CD14-positive monocyte (primary cell): Measurements from ENCODE around the gene SLC9A9. TPM values are rescaled to one million over a fixed set of nuclear protein-coding genes. Genes with fewer than 3 reads are reported as not detected.

ENCODE experiments used
- DNase-seq, 3 donors: peaks; one replicate each; pipeline ENCODE4 v3.0.0-alpha.2; 2011 to 2022
- H2AFZ ChIP-seq: 2 replicates; pipeline ENCODE4 v1.6.0; 2012; ENCODE audit warnings: mild to moderate bottlenecking, low read depth, low read length, inconsistent platforms; ENCODE audit not compliant: insufficient read depth, poor library complexity, severe bottlenecking
- H3K27ac ChIP-seq, 2 donors: 1 replicate in 1 of 2; 2 replicates in 1 of 2; pipeline ENCODE4 v1.5.1; 2012 to 2013; ENCODE audit warnings: low read length in 2 of 2, control low read depth in 1 of 2, inconsistent platforms in 1 of 2, low read depth in 1 of 2, mild to moderate bottlenecking in 1 of 2
- H3K27me3 ChIP-seq, 2 donors: one replicate each; pipeline versions ENCODE4 v1.6.0 to v1.6.1; 2011 to 2013; ENCODE audit warnings: low read length in 2 of 2; ENCODE audit not compliant: control insufficient read depth in 2 of 2, insufficient read depth in 2 of 2
- H3K36me3 ChIP-seq, 2 donors: replicated peaks in 1 of 2; 1 replicate in 1 of 2; 2 replicates in 1 of 2; pipeline versions ENCODE4 v1.5.1 to v1.6.1; 2012 to 2013; ENCODE audit warnings: low read length in 2 of 2, control low read depth in 1 of 2, inconsistent platforms in 1 of 2, mild to moderate bottlenecking in 1 of 2; ENCODE audit not compliant: insufficient read depth in 2 of 2, control insufficient read depth in 1 of 2
- H3K4me1 ChIP-seq, 2 donors: 1 replicate in 1 of 2; 2 replicates in 1 of 2; pipeline versions ENCODE4 v1.5.1 to v1.6.1; 2012 to 2013; ENCODE audit warnings: low read length in 2 of 2, control low read depth in 1 of 2, inconsistent platforms in 1 of 2, mild to moderate bottlenecking in 1 of 2, moderate library complexity in 1 of 2; ENCODE audit not compliant: insufficient read depth in 2 of 2, control insufficient read depth in 1 of 2
- H3K4me2 ChIP-seq: replicated peaks from 2 replicates; pipeline ENCODE3; 2012; ENCODE audit warnings: low read length, moderate library complexity, mild to moderate bottlenecking; ENCODE audit not compliant: poor library complexity, severe bottlenecking; ENCODE audit errors: extremely low read depth
- H3K4me3 ChIP-seq, 3 experiments: fragments of 200-600 bp in 1 of 3; sonication (generic) in 1 of 3; replicated peaks in 1 of 3; 1 replicate in 2 of 3; 2 replicates in 1 of 3; pipeline ENCODE4 v1.5.1; 2011 to 2013; ENCODE audit warnings: low read length in 3 of 3, mild to moderate bottlenecking in 3 of 3, control low read depth in 2 of 3, low read depth in 2 of 3, inconsistent platforms in 1 of 3, moderate library complexity in 1 of 3
- H3K79me2 ChIP-seq: 2 replicates; pipeline ENCODE4 v1.6.0; 2012; ENCODE audit warnings: mild to moderate bottlenecking, control low read depth, inconsistent platforms, low read length, moderate library complexity; ENCODE audit not compliant: insufficient read depth
- H3K9ac ChIP-seq: 2 replicates; pipeline ENCODE4 v1.6.0; 2017; ENCODE audit warnings: low read length, mild to moderate bottlenecking; ENCODE audit not compliant: insufficient read depth, poor library complexity, severe bottlenecking
- H3K9me3 ChIP-seq, 2 donors: replicated peaks in 1 of 2; 1 replicate in 1 of 2; 2 replicates in 1 of 2; pipeline versions ENCODE4 v1.5.1 to v1.6.1; 2012 to 2013; ENCODE audit warnings: low read length in 2 of 2, control low read depth in 1 of 2; ENCODE audit not compliant: control insufficient read depth in 1 of 2, insufficient read depth in 1 of 2
- H4K20me1 ChIP-seq: 2 replicates; pipeline ENCODE4 v1.6.0; 2012; ENCODE audit warnings: mild to moderate bottlenecking, low read length, control low read depth, moderate library complexity; ENCODE audit not compliant: insufficient read depth
- H3K27ac Mint-ChIP-seq, 7 donors: one replicate each; pipeline ENCODE4 v1.8.0; 2020; ENCODE audit warnings: mild to moderate bottlenecking in 7 of 7, mixed read lengths in 7 of 7, moderate library complexity in 6 of 7, inconsistent platforms in 2 of 7
- H3K27me3 Mint-ChIP-seq, 3 donors: one replicate each; pipeline ENCODE4 v1.8.0; 2021 to 2022; ENCODE audit warnings: low read depth in 3 of 3, mild to moderate bottlenecking in 3 of 3, mixed read lengths in 3 of 3, moderate library complexity in 3 of 3, inconsistent platforms in 1 of 3
- H3K36me3 Mint-ChIP-seq, 2 donors: one replicate each; pipeline ENCODE4 v1.8.0; 2020; ENCODE audit warnings: mixed read lengths in 2 of 2, inconsistent platforms in 1 of 2, mild to moderate bottlenecking in 1 of 2
- H3K4me1 Mint-ChIP-seq: one replicate; pipeline ENCODE4 v1.8.0; 2020; ENCODE audit warnings: mild to moderate bottlenecking, mixed read lengths
- H3K4me3 Mint-ChIP-seq, 2 donors: one replicate each; pipeline ENCODE4 v1.8.0; 2020; ENCODE audit warnings: mild to moderate bottlenecking in 2 of 2, mixed read lengths in 2 of 2, moderate library complexity in 1 of 2
- H3K9me3 Mint-ChIP-seq, 7 donors: one replicate each; pipeline ENCODE4 v1.8.0; 2020 to 2022; ENCODE audit warnings: mixed read lengths in 7 of 7, mild to moderate bottlenecking in 6 of 7, moderate library complexity in 6 of 7, inconsistent platforms in 2 of 7
- CTCF ChIP-seq: fragments of 200-600 bp; IDR thresholded peaks from one replicate; pipeline ENCODE4 v1.8.0; 2022; ENCODE audit warnings: antibody characterized with exemption, mild to moderate bottlenecking
- WGBS: methylation state at CpG from one replicate; pipeline ENCODE4 v1.1.5; 2013; ENCODE audit warnings: missing lambda C conversion rate; ENCODE audit not compliant: insufficient coverage; 5-methylcytosine and 5-hydroxymethylcytosine counted together
- intact Hi-C, 2 donors: fragments of 100-400 bp; cut with micrococcal nuclease; formaldehyde crosslinking; loops; one replicate each; pipeline versions ENCODE4 v1.15.0 to v1.15.1; 2023
- polyA plus RNA-seq, 3 donors: library from polyadenylated mRNA; depleted of rRNA in 1 of 3; unstranded in 2 of 3; stranded (reverse) in 1 of 3; fragments of 300-500 nt in 2 of 3; fragments of >200 nt in 1 of 3; fragmentation: Illumina TruSeq in 2 of 3; gene quantifications; 1 replicate in 2 of 3; 2 replicates in 1 of 3; pipeline ENCODE4 v1.2.3, GENCODE V29; 2012 to 2021

The SLC9A9 gene
- polyA plus RNA-seq, 3 donors: 14.1 to 32.8 (median 27.0) TPM

DNA sequence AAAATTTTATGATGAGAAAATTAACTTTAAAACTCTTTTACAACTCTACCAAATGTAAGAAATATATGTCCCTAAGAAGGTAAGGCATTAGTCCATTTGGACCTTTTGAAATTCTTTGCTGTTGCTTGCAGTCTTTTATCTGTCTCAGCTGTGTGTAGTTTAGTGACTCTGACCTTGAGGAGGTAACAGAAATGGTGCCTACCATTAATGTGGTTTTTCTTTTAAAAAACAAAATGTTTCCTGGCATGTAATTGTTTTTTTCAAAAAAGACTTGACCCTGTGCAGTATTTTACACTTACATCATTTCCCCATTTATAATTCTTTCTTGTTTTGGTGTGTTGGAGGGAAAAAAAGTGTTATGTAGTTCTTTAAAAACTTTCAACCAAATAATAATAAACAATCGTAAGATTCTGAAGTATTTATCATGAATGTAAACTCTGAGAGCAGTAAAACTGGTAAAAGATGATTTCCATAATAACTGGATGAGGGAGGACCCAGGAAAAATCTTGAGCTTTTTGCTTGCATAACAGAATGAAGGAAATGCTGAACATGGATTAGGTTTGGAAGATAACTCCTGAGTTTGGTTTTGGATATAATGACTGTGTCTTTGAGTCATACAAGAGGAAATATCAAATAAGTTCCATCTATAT is 503.6 kb downstream of the SLC9A9 start:
- TF ChIP-seq CTCF: no peak
- no peak overlapping the region for H3K27ac Mint-ChIP-seq
- Histone ChIP-seq H3K27me3 (no peaks in the 10 kb centered on the region), H4K20me1 (no peaks in the 10 kb centered on the region), H3K27ac (no peak overlapping the region), H3K9ac (no peak overlapping the region), H3K9me3 (no peaks in the 10 kb centered on the region), H3K4me1 (peaks cover 6% of the 10 kb centered on the region in 2 donors), H3K79me2 (no peaks in the 10 kb centered on the region), H3K36me3 (no peaks in the 10 kb centered on the region), H3K4me3 (no peak overlapping the region), H3K4me2 (no peak overlapping the region), H2AFZ (no peak overlapping the region)
- WGBS: no CpG with 5 or more reads among the region's 1 CpG
- no peak overlapping the region for H3K4me3 Mint-ChIP-seq
- peaks cover 4 to 11% of the 10 kb centered on the region in 2 donors for H3K36me3 Mint-ChIP-seq
- H3K4me1 Mint-ChIP-seq: peaks cover 8% of the 10 kb centered on the region
- intact Hi-C loops: no loop called here
- peaks cover 0 to 4% (median 0%) of the 10 kb centered on the region in 7 donors for H3K9me3 Mint-ChIP-seq
- peaks cover 0 to 3% (median 1%) of the 10 kb centered on the region in 3 donors for H3K27me3 Mint-ChIP-seq
- DNase-seq: no peak

DNA sequence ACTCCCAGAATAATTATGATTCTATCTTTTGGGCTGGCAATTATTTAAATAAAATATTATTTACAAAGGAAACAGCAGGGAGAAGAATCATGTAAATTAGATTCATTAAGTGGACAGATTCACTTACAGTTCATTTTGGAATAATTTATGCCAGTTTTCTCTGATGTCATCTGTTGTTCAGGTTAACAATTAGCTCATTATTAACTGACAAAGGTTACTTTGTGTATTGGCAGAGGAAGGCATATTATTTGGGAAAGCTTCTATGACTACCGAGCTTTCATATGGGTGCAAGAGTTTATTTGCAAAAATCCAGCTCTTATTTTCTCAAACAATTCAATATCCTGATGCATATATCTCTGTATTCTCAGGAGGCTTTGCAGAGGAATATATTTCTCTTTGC is 504.3 kb downstream of the SLC9A9 start:
- Histone ChIP-seq H3K4me2 (no peak overlapping the region), H3K36me3 (no peaks in the 10 kb centered on the region), H4K20me1 (no peaks in the 10 kb centered on the region), H3K79me2 (no peaks in the 10 kb centered on the region), H2AFZ (no peak overlapping the region), H3K4me1 (peaks cover 4% of the 10 kb centered on the region in 2 donors), H3K9ac (no peak overlapping the region), H3K4me3 (no peak overlapping the region), H3K27me3 (no peaks in the 10 kb centered on the region), H3K27ac (no peak overlapping the region), H3K9me3 (no peaks in the 10 kb centered on the region)
- H3K9me3 Mint-ChIP-seq: peaks cover 0 to 4% (median 0%) of the 10 kb centered on the region in 7 donors
- H3K4me3 Mint-ChIP-seq: no peak overlapping the region
- TF ChIP-seq CTCF: no peak
- peaks cover 0 to 6% (median 1%) of the 10 kb centered on the region in 3 donors for H3K27me3 Mint-ChIP-seq
- intact Hi-C loops: no loop called here
- DNase-seq: no peak
- WGBS: no CpG with 5 or more reads among the region's 1 CpG
- peaks cover 0 to 8% of the 10 kb centered on the region in 2 donors for H3K36me3 Mint-ChIP-seq
- H3K4me1 Mint-ChIP-seq: peaks cover 5% of the 10 kb centered on the region
- no peak overlapping the region for H3K27ac Mint-ChIP-seq
